Measurements from ENCODE around the gene GRPR.

DNA sequence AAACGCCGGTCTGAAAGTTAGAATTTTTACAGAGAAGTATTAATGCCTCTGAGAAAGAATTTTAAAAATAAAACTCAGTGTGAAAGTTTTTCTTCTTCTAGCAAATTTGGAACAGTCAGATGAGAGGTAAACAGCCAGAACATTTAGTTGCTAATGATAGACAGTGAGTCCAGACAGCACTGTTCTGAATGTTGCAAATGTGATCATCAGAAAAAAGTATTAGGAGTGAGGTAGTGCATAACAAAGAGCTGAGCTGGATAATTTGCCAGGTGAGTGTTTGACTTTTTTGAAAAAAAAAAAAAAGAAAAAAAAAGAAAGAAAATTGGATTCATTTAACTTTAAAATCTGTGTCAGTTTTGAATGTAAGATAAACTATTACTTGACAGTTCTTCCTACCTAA is 42.0 kb upstream of the GRPR start:
- TF ChIP-seq, protein P1, sequence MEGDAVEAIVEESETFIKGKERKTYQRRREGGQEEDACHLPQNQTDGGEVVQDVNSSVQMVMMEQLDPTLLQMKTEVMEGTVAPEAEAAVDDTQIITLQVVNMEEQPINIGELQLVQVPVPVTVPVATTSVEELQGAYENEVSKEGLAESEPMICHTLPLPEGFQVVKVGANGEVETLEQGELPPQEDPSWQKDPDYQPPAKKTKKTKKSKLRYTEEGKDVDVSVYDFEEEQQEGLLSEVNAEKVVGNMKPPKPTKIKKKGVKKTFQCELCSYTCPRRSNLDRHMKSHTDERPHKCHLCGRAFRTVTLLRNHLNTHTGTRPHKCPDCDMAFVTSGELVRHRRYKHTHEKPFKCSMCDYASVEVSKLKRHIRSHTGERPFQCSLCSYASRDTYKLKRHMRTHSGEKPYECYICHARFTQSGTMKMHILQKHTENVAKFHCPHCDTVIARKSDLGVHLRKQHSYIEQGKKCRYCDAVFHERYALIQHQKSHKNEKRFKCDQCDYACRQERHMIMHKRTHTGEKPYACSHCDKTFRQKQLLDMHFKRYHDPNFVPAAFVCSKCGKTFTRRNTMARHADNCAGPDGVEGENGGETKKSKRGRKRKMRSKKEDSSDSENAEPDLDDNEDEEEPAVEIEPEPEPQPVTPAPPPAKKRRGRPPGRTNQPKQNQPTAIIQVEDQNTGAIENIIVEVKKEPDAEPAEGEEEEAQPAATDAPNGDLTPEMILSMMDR (IDR thresholded peaks at IDR 0.05; ENCODE audit: insufficient read depth, low read depth, low read length): no peak
- no peak for TF ChIP-seq EZH2 (IDR thresholded peaks at IDR 0.05; ENCODE audit: insufficient read depth, low read length)
